GM12801 (cell line): ENCODE data around the gene TUBB2B.

Experiments used
- TF ChIP-seq, protein P1 (sequence below): IDR thresholded peaks from one replicate; pipeline ENCODE4 v1.5.1; 2011; ENCODE audit warnings: control low read depth; ENCODE audit not compliant: insufficient read length; ENCODE audit errors: extremely low read depth

TUBB2B gene

DNA sequence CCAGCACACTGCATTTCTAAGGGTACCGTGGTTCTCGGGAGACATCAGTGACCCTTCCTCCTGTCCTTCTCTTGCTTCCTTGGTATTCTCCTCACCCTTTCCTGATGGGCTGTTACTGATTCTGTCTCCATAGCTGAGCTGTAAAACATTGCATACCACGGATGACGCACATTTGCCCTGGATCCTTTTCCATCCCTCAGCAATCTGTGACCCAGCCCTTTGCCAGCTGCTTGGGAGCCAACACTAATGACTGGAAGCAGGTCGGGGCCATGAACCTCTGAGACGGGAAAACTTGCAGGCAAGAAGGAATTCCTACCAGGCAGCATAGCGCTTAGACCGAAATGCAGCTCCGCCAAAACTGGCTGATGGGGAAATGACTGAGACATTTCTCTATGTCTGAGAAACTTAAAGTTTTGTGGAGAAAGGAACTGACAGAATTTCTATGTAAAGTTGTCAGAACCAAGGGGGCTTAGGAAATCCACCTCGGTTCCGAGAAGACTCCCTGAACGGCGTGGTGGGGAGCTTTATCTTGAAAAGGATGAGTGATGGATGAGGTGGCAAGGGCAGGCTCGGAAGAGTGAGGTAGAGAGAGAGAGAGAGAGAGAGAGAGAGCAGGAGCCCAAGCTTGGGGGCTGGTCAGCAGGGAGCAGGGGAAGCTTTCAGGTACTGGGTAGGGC, 19.2 kb downstream of the TUBB2B start:
- TF ChIP-seq, protein P1, sequence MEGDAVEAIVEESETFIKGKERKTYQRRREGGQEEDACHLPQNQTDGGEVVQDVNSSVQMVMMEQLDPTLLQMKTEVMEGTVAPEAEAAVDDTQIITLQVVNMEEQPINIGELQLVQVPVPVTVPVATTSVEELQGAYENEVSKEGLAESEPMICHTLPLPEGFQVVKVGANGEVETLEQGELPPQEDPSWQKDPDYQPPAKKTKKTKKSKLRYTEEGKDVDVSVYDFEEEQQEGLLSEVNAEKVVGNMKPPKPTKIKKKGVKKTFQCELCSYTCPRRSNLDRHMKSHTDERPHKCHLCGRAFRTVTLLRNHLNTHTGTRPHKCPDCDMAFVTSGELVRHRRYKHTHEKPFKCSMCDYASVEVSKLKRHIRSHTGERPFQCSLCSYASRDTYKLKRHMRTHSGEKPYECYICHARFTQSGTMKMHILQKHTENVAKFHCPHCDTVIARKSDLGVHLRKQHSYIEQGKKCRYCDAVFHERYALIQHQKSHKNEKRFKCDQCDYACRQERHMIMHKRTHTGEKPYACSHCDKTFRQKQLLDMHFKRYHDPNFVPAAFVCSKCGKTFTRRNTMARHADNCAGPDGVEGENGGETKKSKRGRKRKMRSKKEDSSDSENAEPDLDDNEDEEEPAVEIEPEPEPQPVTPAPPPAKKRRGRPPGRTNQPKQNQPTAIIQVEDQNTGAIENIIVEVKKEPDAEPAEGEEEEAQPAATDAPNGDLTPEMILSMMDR: no peak

DNA sequence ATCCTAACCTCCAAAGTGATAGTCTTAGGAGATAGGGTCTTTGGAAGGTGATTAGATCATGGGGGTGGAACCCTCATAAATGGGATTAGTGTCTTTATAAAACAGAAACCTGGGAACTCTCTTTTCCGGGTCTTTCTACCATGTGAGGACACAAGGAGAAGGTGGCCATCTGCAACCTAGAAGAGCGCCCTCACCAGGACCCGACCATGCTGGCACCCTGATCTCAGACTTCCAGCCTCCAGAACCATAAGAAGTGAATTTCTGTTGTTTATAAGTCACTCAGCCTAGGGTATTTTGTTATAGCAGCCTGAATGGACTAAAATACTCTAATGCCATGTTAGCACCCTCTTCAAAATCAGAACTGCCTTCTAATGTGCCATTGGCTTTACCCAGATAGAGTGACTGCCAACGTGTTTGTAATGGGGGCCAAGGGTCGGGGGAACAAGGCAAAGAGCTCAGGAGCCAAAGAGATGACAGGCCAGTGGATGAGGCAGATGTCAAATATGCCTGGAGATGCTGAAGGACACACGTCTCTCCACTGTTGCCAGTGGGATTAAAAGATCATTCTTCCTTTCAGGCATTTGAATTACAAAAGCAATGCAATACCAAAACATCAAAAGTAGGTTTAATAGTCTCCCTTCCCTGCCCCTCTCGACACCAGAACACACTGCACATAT, 21.0 kb downstream of the TUBB2B start:
- TF ChIP-seq, protein P1: no peak

GRCh38 chr6:3205913-3206312, 21.5 kb downstream of the TUBB2B start:
- TF ChIP-seq, protein P1: no peak

DNA sequence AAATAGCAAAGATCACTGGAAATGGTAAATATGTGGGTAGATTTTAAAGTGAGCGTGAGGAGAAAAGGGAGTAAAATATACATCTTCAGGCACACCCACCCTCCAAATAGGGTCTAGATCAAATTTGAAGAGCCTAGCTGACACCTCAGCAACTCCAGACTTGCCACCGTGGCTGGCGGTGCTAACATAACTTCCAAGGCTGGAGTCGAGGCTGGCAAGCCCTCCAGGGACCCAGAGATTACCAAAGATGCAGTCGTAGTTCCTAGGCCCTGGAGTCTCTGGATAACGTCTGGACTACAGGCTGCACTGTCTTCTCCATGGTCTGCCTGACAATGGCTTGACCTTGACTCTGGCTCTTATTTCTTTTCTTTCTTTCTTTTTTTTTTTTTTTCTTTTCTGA, 22.5 kb downstream of the TUBB2B start:
- TF ChIP-seq, protein P1: no peak

DNA sequence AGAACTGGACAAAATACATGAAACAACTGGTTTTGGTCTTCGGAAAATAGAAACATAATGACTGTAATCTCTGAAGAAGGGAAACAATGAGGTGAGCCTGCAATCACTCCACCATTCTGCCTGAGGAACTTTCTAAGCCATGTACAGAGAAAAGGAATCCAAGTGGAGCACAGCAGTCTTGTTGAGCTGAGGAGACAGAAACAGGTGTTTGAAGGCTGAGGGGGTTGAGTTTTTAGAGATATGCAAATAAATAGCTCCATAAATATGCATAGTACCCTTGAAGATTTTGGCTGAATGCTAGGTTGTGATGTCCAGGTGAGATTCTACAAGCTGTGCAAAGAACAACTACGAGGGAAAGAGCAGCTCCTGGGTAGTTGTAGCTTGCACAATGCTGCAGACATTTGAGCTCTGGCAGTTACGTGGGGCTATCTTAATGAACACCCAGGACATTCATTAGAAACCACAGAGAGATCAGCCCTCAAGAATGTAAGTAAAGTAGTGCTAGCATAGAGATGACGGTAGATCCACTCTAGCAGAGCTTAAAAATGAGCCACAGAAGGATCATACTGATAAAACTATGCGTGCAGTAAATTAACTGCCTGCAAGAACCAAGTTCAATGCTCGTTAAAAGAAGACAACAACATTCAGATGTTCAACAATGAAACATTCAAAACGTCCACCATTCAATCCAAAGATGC, 24.3 kb downstream of the TUBB2B start:
- TF ChIP-seq, protein P1: no peak

GRCh38 chr6:3201388-3201787, 26.1 kb downstream of the TUBB2B start:
- TF ChIP-seq, protein P1: no peak

DNA sequence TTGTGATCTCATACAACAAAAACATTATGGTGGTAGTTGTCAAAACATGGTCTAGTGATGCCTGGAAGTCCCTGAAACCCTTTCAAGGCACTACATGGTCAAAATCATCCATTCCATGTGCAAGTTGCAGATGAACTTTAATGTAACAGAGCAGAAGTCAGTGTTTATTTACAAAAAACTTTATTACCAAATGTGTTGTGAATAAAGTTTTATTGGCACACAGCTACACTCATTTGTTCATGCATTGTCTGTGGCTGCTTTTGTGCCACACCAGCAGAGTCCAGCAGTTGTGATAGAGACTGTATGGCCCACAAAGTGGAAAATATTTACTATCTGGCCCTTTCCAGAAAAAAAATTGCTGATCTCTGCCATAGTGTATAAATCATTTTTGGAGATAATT, 26.8 kb downstream of the TUBB2B start:
- TF ChIP-seq, protein P1: no peak
